ENCODE measurements around the gene GADD45A.

GADD45A gene

DNA sequence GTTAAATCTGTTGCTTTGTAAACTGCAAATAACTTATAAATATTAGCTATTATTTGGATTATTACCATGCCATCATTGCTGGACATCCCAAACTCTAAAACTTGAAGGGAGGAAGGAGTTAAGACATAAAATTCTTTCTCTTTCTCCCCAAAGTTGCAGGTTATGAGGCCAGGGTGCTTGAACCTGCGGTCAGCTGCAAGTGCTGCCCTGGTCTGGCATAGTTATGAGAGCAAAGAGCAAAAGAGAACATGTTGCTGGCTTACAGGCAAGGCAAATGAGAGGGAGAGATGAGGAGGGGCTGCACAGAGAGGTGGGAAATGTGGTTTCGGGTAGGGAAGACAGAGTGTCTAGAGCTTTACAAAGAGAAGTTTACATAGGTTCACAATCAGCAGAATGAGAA lies 30.8 kb downstream of the GADD45A start:
- Histone ChIP-seq H3K27me3 (ENCODE audit: insufficient read depth, low read length) (no peaks in the 10 kb centered on the region), H4K91ac (ENCODE audit: low read depth, low read length) (no peak overlapping the region), H3K4me2 (ENCODE audit: low read length) (no peak overlapping the region), H3K9ac (ENCODE audit: low read length) (no peak overlapping the region), H2AK5ac (ENCODE audit: low read length) (no peak overlapping the region), H4K8ac (ENCODE audit: low read depth, low read length) (no peak overlapping the region), H3K36me3 (ENCODE audit: control insufficient read depth in 1 of 2, insufficient read depth in 2 of 2, low read length in 2 of 2) (no peaks in the 10 kb centered on the region), H3K4me3 (ENCODE audit: low read depth, low read length) (no peak overlapping the region), H3K4ac (ENCODE audit: low read depth, low read length) (no peak overlapping the region), H3K4me1 (ENCODE audit: control insufficient read depth in 1 of 2, insufficient read depth in 2 of 2, low read length in 2 of 2) (peaks cover 0 to 6% of the 10 kb centered on the region in 2 experiments), H3K23ac (ENCODE audit: low read length) (no peak overlapping the region), H3K14ac (ENCODE audit: low read length) (no peak overlapping the region), H3K27ac (ENCODE audit: low read depth, low read length) (no peak overlapping the region), H3K18ac (ENCODE audit: low read length) (no peak overlapping the region), H4K12ac (ENCODE audit: low read depth, low read length) (no peak overlapping the region), H2BK120ac (ENCODE audit: insufficient read depth, low read length, poor library complexity) (no peak overlapping the region), H3K9me3 (ENCODE audit: insufficient read depth, low read depth, low read length) (no peaks in the 10 kb centered on the region), H2BK5ac (ENCODE audit: low read depth, low read length, poor library complexity) (no peak overlapping the region), H2BK12ac (ENCODE audit: low read length) (no peak overlapping the region), H3K79me1 (ENCODE audit: low read length) (no peaks in the 10 kb centered on the region), H2AFZ (ENCODE audit: insufficient read depth, low read length, poor library complexity) (no peak overlapping the region), H3K79me2 (ENCODE audit: control insufficient read depth, insufficient read depth, low read length, poor library complexity) (no peaks in the 10 kb centered on the region)
- no peak for DNase-seq
- no CpG with 5 or more reads among the region's 2 CpGs for WGBS (ENCODE audit: extremely low coverage, insufficient coverage, insufficient read length)

DNA sequence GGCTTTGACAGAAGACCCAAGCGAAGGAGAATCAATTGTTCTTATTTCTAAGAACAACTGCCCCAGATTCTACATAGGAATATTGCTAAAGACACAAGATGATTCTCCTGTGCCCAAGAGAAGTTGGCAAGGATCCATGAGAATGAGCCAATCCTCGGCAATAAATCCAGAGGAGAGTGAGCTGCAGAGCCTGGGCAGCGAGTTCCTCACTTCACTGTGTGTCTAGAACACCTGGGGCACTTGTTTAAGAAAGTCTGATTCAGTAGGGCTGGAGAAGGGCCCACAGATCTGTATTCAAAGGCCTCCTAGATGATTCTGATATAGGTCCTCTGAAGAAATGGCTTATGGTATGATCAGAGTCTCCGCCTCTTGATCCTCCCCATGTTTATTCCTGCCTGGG lies 31.8 kb downstream of the GADD45A start:
- Histone ChIP-seq H2BK12ac (ENCODE audit: low read length) (no peak overlapping the region), H2AK5ac (ENCODE audit: low read length) (no peak overlapping the region), H4K12ac (ENCODE audit: low read depth, low read length) (no peak overlapping the region), H3K9ac (ENCODE audit: low read length) (no peak overlapping the region), H3K79me1 (ENCODE audit: low read length) (no peaks in the 10 kb centered on the region), H3K18ac (ENCODE audit: low read length) (no peak overlapping the region), H2AFZ (ENCODE audit: insufficient read depth, low read length, poor library complexity) (no peak overlapping the region), H2BK5ac (ENCODE audit: low read depth, low read length, poor library complexity) (no peak overlapping the region), H2BK120ac (ENCODE audit: insufficient read depth, low read length, poor library complexity) (no peak overlapping the region), H4K91ac (ENCODE audit: low read depth, low read length) (no peak overlapping the region), H3K36me3 (ENCODE audit: control insufficient read depth in 1 of 2, insufficient read depth in 2 of 2, low read length in 2 of 2) (no peaks in the 10 kb centered on the region), H3K4me1 (ENCODE audit: control insufficient read depth in 1 of 2, insufficient read depth in 2 of 2, low read length in 2 of 2) (peaks cover 0 to 6% of the 10 kb centered on the region in 2 experiments), H3K9me3 (ENCODE audit: insufficient read depth, low read depth, low read length) (no peaks in the 10 kb centered on the region), H3K27me3 (ENCODE audit: insufficient read depth, low read length) (no peaks in the 10 kb centered on the region), H3K79me2 (ENCODE audit: control insufficient read depth, insufficient read depth, low read length, poor library complexity) (no peaks in the 10 kb centered on the region), H3K23ac (ENCODE audit: low read length) (no peak overlapping the region), H3K4me3 (ENCODE audit: low read depth, low read length) (no peak overlapping the region), H4K8ac (ENCODE audit: low read depth, low read length) (no peak overlapping the region), H3K4ac (ENCODE audit: low read depth, low read length) (no peak overlapping the region), H3K14ac (ENCODE audit: low read length) (no peak overlapping the region), H3K27ac (ENCODE audit: low read depth, low read length) (no peak overlapping the region), H3K4me2 (ENCODE audit: low read length) (no peak overlapping the region)
- WGBS (ENCODE audit: extremely low coverage, insufficient coverage, insufficient read length): no CpG with 5 or more reads among the region's 4 CpGs
- no peak for DNase-seq

DNA sequence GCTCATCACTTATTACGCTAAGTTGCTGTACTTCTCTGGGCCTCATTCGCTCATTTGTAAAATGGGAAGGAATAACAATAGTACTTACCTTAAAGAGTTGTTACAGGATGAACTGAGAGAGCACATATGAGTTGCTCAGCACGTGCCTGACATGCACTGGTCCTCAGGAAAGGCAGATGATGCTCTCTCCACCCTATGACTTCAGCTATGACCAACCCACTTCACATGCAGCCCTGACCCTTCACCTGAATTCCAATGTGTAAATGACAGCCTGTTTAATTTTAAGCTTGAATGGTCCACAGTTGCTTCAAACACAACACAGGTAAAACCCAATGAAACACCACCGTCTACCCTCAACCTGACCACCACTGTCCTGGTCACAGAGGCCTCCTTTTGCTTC lies 32.9 kb downstream of the GADD45A start:
- H4K12ac ChIP-seq (ENCODE audit: low read depth, low read length): no peak overlapping the region
- H2AK5ac ChIP-seq (ENCODE audit: low read length): no peak overlapping the region
- no peak overlapping the region for H4K91ac ChIP-seq (ENCODE audit: low read depth, low read length)
- H3K36me3 ChIP-seq (ENCODE audit: control insufficient read depth in 1 of 2, insufficient read depth in 2 of 2, low read length in 2 of 2): no peaks in the 10 kb centered on the region
- no peak overlapping the region for H3K4me3 ChIP-seq (ENCODE audit: low read depth, low read length)
- no peaks in the 10 kb centered on the region for H3K27me3 ChIP-seq (ENCODE audit: insufficient read depth, low read length)
- no peaks in the 10 kb centered on the region for H3K79me1 ChIP-seq (ENCODE audit: low read length)
- DNase-seq: peak in 1 of 2 donors; percentile 38
- H3K9me3 ChIP-seq (ENCODE audit: insufficient read depth, low read depth, low read length): no peaks in the 10 kb centered on the region
- H2BK5ac ChIP-seq (ENCODE audit: low read depth, low read length, poor library complexity): no peak overlapping the region
- no peak overlapping the region for H3K18ac ChIP-seq (ENCODE audit: low read length)
- peaks cover 0 to 6% of the 10 kb centered on the region in 2 experiments for H3K4me1 ChIP-seq (ENCODE audit: control insufficient read depth in 1 of 2, insufficient read depth in 2 of 2, low read length in 2 of 2)
- no peak overlapping the region for H3K23ac ChIP-seq (ENCODE audit: low read length)
- no CpG with 5 or more reads among the region's 4 CpGs for WGBS (ENCODE audit: extremely low coverage, insufficient coverage, insufficient read length)
- H2AFZ ChIP-seq (ENCODE audit: insufficient read depth, low read length, poor library complexity): no peak overlapping the region
- H4K8ac ChIP-seq (ENCODE audit: low read depth, low read length): no peak overlapping the region
- no peak overlapping the region for H3K4ac ChIP-seq (ENCODE audit: low read depth, low read length)
- no peak overlapping the region for H3K4me2 ChIP-seq (ENCODE audit: low read length)
- H3K14ac ChIP-seq (ENCODE audit: low read length): no peak overlapping the region
- no peak overlapping the region for H3K27ac ChIP-seq (ENCODE audit: low read depth, low read length)
- H2BK120ac ChIP-seq (ENCODE audit: insufficient read depth, low read length, poor library complexity): no peak overlapping the region
- H3K79me2 ChIP-seq (ENCODE audit: control insufficient read depth, insufficient read depth, low read length, poor library complexity): no peaks in the 10 kb centered on the region
- no peak overlapping the region for H2BK12ac ChIP-seq (ENCODE audit: low read length)
- H3K9ac ChIP-seq (ENCODE audit: low read length): no peak overlapping the region

DNA sequence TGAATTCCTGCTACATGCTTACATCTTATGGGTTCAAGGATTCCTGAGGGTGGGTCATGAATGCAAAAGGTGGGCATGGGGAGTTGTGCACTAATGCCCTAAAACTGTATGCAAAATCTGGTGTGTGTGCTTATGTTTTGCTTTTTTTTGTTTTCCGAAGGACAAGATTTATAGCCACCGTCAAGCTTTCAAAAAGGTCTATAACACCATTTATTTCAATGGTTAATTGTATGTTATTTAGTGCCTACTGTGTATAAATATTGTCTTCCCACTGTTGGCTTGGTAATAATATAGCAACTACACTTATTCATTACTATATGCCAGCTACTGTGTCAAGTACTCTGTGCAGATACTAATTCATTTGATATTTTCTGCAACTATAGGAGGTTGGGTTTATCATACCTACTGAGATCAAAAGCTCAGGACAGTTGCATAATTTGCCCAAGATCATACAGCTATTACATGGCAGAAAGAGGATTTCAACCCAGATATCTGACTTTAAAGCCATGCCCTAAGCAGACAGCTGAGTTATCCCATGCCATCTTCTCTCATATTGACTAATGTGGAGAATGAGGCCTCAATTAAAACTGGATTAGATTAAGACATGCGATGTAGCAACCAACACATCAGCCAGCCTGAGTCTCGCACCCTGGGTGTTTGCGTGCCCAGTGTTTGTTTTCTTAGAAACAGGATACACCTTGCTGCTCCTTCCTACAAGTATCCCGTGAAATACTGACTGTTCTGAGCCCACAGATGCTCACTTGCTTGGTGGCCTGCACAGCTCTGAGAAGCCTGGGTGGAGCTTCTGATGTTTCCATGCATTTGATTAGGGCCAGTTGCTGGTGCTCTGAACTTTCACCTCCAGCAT lies 34.6 kb downstream of the GADD45A start:
- H3K9me3 ChIP-seq (ENCODE audit: insufficient read depth, low read depth, low read length): no peaks in the 10 kb centered on the region
- no peaks in the 10 kb centered on the region for H3K36me3 ChIP-seq (ENCODE audit: control insufficient read depth in 1 of 2, insufficient read depth in 2 of 2, low read length in 2 of 2)
- no peak overlapping the region for H3K4me2 ChIP-seq (ENCODE audit: low read length)
- no peak overlapping the region for H3K23ac ChIP-seq (ENCODE audit: low read length)
- no peak overlapping the region for H3K9ac ChIP-seq (ENCODE audit: low read length)
- H4K12ac ChIP-seq (ENCODE audit: low read depth, low read length): no peak overlapping the region
- H3K27ac ChIP-seq (ENCODE audit: low read depth, low read length): no peak overlapping the region
- no peak overlapping the region for H2AK5ac ChIP-seq (ENCODE audit: low read length)
- no peak for DNase-seq
- peaks cover 0 to 6% of the 10 kb centered on the region in 2 experiments for H3K4me1 ChIP-seq (ENCODE audit: control insufficient read depth in 1 of 2, insufficient read depth in 2 of 2, low read length in 2 of 2)
- H3K14ac ChIP-seq (ENCODE audit: low read length): no peak overlapping the region
- no peak overlapping the region for H2BK120ac ChIP-seq (ENCODE audit: insufficient read depth, low read length, poor library complexity)
- no peak overlapping the region for H2AFZ ChIP-seq (ENCODE audit: insufficient read depth, low read length, poor library complexity)
- H3K4me3 ChIP-seq (ENCODE audit: low read depth, low read length): no peak overlapping the region
- no peak overlapping the region for H3K18ac ChIP-seq (ENCODE audit: low read length)
- H3K4ac ChIP-seq (ENCODE audit: low read depth, low read length): no peak overlapping the region
- H3K79me2 ChIP-seq (ENCODE audit: control insufficient read depth, insufficient read depth, low read length, poor library complexity): no peaks in the 10 kb centered on the region
- H3K79me1 ChIP-seq (ENCODE audit: low read length): no peaks in the 10 kb centered on the region
- H3K27me3 ChIP-seq (ENCODE audit: insufficient read depth, low read length): no peaks in the 10 kb centered on the region
- WGBS (ENCODE audit: extremely low coverage, insufficient coverage, insufficient read length): no CpG with 5 or more reads among the region's 6 CpGs
- no peak overlapping the region for H2BK5ac ChIP-seq (ENCODE audit: low read depth, low read length, poor library complexity)
- H4K91ac ChIP-seq (ENCODE audit: low read depth, low read length): no peak overlapping the region
- H4K8ac ChIP-seq (ENCODE audit: low read depth, low read length): no peak overlapping the region
- H2BK12ac ChIP-seq (ENCODE audit: low read length): no peak overlapping the region
